DMS 273 (cell line): ENCODE results near the gene STARD10.

Source experiments
- DNase-seq: peaks from one replicate; lab custom pipeline; 2025; ENCODE audit not compliant: unreplicated experiment; lab: John Stamatoyannopoulos, UW

The STARD10 gene

DNA sequence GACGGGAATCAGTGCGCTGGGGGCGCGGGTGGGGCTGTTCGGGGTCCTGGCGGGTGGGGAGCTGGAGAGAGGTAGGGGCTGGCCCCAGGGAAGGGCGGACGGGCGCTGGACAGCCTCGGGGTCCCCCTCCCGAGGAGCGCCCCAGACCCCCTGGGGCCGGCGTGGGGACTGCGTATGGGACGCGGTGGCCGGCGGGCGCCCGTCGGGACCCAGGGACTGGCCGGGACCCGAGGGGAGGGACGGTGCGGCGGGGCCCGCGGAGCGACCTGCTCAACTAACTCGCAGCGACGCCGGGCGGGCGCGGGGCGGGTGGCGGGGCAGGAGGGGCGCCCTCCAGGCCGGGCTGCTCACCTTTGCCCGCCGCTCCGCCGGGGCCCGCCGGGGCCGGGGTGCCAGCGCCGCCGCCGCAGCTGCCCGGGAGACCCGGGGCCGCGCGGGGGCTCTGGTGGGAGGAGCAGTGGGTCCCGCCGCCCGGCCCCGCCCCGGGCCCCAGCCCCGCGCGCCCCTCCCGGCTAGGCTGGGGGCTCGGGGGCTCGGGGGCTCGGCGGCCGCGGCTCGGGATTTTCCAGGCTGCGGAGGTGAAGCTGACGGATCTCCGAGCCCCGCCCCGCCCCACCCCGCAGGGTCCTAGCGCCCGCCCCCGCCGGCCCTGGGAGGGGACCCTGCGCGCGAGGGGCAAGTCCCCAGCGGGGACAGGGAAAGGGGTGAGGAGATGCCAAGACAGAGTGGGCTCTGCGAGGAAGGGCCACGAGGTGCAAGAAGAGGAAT, 12.3 kb downstream of the STARD10 start:
- peak; percentile 47 for DNase-seq

- no peak for DNase-seq
Observed at GRCh38 chr11:72781063-72781312, 12.9 kb downstream of the STARD10 start.

DNA sequence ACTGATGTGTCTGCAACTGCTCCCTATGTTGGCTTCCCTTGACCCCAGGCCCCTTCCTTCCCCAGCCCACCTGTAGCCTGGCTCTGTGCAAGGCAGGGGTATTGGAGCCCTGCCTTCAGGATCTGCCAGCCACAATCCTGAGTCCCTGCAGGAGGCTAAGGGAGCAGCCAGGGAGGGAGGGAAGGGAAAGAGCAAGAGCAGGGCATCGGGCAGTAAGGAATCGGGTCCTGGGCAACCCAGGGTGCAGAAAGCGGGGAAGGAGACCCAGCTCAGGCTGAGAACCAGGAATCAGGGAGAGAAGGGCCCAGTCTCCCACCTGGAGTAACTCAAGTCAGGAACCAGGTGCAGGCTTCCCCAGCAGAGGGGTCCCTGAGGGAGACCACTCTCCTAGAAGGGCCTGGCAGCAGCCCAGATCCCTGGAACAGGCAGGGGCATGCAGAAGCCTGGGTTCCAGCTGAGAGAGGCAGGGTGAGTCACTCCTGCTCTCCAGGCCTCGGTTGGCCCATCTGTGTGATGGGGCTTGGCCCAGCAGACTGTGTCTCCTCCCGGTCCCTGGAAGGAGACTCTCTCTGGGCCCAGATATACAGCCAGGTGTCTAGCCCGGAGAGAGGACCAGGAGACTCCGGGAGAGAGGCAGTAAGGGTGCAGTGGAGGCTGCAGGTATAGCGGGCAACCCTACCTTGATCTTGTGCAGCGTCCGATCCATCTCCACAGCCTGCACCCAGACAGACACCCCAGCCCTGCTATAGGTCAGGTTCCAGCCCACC, 13.4 kb downstream of the STARD10 start:
- DNase-seq = no peak

- peak; percentile 25 for DNase-seq
Observed at GRCh38 chr11:72779495-72780128, 14.2 kb downstream of the STARD10 start.

GRCh38 chr11:72778535-72779494, 15.0 kb downstream of the STARD10 start:
- DNase-seq = peak; percentile 65

- DNase-seq = no peak
Observed at GRCh38 chr11:72777755-72778278, 16.0 kb downstream of the STARD10 start.

GRCh38 chr11:72776844-72777754, 16.7 kb downstream of the STARD10 start:
- DNase-seq = no peak

DNA sequence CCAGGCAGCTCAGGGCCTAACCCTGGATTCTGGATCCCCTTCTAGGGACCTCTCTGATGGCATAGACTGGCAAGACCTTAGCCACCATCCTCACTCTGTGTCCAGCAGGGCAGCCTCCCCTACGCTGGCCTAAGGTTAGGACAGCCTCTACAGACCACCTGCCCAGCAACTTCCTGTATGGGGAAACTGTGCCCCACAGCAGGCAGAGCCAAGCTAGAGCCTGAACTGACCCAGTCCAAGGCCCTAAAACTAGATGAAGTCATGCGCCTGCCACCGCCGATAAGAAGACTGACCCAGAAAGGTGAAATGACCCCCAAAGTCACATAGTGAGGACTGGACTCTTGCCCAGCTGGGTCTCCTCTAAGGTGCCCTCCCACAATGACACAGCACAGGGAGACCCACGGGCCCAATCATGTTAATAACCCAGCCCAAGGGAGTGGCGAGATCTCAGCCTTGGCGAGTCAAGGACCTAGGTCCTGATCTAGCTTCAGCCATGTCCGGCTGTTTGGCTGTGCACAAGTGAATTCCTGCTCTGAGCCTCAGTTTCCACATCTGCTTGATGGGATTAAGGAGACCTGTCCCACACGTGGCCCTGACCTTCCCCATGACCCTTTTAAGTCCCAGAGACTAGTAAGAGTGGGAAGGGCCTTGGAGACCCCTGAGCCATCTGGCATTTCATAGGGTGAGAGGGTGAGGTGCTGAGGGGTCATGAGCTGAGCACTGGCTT, 17.6 kb downstream of the STARD10 start:
- no peak for DNase-seq

DNA sequence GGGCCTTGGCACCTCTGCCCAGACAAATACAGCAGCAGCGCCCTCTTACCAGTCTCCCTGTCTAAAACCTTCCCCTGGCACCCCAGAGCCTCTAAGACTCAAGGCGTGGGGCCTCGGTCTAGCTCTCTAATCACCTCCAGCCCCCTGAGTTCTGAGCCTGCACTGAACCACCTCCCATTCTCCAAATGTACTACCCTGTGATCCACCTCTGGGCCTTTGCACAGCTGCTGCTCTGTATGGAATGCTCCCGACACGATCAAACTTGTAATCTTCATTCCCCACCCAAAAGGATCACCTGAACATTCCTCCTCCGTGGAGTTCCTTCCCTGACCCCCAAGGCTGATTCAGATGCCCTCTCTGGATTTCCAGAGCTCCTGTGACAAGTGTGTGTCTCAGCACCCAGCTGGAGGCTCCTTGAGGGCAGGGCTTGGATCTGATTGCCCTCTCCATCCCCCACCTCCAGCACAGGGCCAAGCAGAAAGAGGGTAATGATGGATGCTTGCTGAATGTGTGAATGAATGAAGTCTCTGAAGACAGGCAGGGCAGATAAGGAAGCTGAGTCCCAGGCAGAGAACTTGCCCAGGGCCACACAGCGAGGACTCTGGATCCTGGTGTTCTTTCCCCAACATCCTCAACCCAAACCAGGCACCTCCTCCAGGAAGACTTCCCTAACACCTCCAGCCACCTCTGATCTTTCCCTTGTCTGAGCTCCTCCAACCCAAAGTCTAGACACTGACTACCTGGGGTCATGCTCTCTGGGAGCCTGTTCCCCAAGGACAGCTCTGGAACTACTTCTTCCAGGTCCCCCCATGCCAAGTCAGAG, 18.3 kb downstream of the STARD10 start:
- no peak for DNase-seq

- DNase-seq = peak; percentile 61
Observed at GRCh38 chr11:72774499-72774898, 19.3 kb downstream of the STARD10 start.

DNA sequence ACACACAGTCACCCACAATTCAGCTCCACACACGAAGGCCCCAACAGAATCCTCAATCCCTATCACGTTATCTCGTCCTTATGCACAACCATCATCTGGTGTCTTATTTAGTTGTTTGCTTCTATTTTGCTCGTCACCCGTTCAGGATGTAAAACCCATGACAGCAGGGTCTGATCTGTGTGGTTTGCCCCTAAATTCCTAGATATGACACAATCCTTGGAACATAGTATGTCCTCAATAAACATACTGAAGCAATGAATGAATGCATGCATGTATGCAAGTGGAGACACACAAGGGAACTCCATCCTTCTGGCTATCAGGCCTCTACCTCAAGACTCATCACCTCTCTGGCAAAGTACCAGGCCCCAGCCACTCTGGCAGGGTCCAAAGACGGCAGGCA, 20.2 kb downstream of the STARD10 start:
- no peak for DNase-seq

- DNase-seq = peak; percentile 23
Observed at GRCh38 chr11:72773291-72773690, 20.6 kb downstream of the STARD10 start.

- DNase-seq = no peak
Observed at GRCh38 chr11:72772059-72772458, 21.8 kb downstream of the STARD10 start.

GRCh38 chr11:72771507-72771906, 22.3 kb downstream of the STARD10 start:
- no peak for DNase-seq

GRCh38 chr11:72770799-72771198, 23.0 kb downstream of the STARD10 start:
- DNase-seq = no peak

DNA sequence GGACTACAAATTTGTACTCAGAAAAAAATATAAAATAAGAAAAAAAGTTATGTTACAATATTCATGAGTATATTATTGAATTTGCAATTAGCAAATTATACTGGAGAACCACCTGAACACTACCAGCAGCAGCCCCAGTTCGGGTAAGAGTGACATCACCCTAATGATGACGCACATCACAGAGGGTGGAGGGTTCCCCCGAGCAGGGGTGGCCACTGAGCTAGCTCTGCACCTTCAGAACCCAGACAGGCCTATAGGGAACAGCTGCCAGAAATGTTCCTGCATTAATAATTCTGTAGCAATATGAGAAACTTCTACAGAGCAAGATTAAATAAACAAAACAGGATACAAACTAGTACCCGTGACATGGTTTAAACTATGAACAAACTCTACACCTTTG, 24.2 kb downstream of the STARD10 start:
- DNase-seq = no peak

- no peak for DNase-seq
Observed at GRCh38 chr11:72768581-72768980, 25.3 kb downstream of the STARD10 start.
